ACC112 (cell line): ENCODE results near the gene PPP1R3F.

Experiments used
- H2AFZ ChIP-seq: fragments of 200-600 bp; sonication (generic); one replicate; pipeline ENCODE4 v1.6.0; 2017; ENCODE audit warnings: antibody characterized with exemption, low read length; ENCODE audit not compliant: unreplicated experiment
- H3K27ac ChIP-seq: fragments of 200-600 bp; sonication (generic); 2 replicates; pipeline ENCODE4 v1.5.1; 2014; ENCODE audit warnings: low read depth, mild to moderate bottlenecking, antibody characterized with exemption, low read length, moderate library complexity
- H3K27me3 ChIP-seq: fragments of 200-600 bp; sonication (generic); 2 replicates; pipeline ENCODE4 v1.6.1; 2014; ENCODE audit warnings: mild to moderate bottlenecking, antibody characterized with exemption, low read length, moderate library complexity, mixed read lengths; ENCODE audit not compliant: insufficient read depth
- H3K36me3 ChIP-seq: fragments of 200-600 bp; sonication (generic); 2 replicates; pipeline ENCODE4 v1.6.1; 2016; ENCODE audit warnings: mild to moderate bottlenecking, antibody characterized with exemption, low read length, moderate library complexity, mixed read lengths; ENCODE audit not compliant: insufficient read depth
- H3K4me1 ChIP-seq: fragments of 200-600 bp; sonication (generic); one replicate; pipeline ENCODE4 v1.6.1; 2016; ENCODE audit warnings: low read length, mixed read lengths; ENCODE audit not compliant: insufficient read depth, unreplicated experiment, control insufficient read depth
- H3K4me3 ChIP-seq: fragments of 200-600 bp; sonication (generic); 2 replicates; pipeline ENCODE4 v1.5.1; 2014; ENCODE audit warnings: mild to moderate bottlenecking, low read depth, low read length
- H3K79me2 ChIP-seq: fragments of 200-600 bp; sonication (generic); one replicate; pipeline ENCODE4 v1.6.0; 2016; ENCODE audit warnings: low read length; ENCODE audit not compliant: control insufficient read depth, unreplicated experiment, insufficient read depth

PPP1R3F gene

GRCh38 chrX:49249071-49249470, 20.5 kb upstream of the PPP1R3F start:
- H3K27me3 ChIP-seq, result no peaks in the 10 kb centered on the region
- H3K4me1 ChIP-seq, result no peaks in the 10 kb centered on the region
- H3K79me2 ChIP-seq, result no peaks in the 10 kb centered on the region
- no peak overlapping the region for H3K27ac ChIP-seq
- no peak overlapping the region for H3K4me3 ChIP-seq
- H2AFZ ChIP-seq, result no peak overlapping the region
- H3K36me3 ChIP-seq, result no peaks in the 10 kb centered on the region

- Histone ChIP-seq H3K36me3 (no peaks in the 10 kb centered on the region), H3K27me3 (no peaks in the 10 kb centered on the region), H3K27ac (no peak overlapping the region), H3K4me1 (no peaks in the 10 kb centered on the region), H3K79me2 (no peaks in the 10 kb centered on the region), H3K4me3 (no peak overlapping the region), H2AFZ (no peak overlapping the region)
Observed at GRCh38 chrX:49249616-49250015, 20.0 kb upstream of the PPP1R3F start.

- H2AFZ ChIP-seq, result no peak overlapping the region
- no peaks in the 10 kb centered on the region for H3K36me3 ChIP-seq
- H3K27me3 ChIP-seq, result no peaks in the 10 kb centered on the region
- H3K4me1 ChIP-seq, result no peaks in the 10 kb centered on the region
- no peak overlapping the region for H3K4me3 ChIP-seq
- no peak overlapping the region for H3K27ac ChIP-seq
- H3K79me2 ChIP-seq, result no peaks in the 10 kb centered on the region
Observed at GRCh38 chrX:49250066-49250465, 19.5 kb upstream of the PPP1R3F start.

GRCh38 chrX:49250578-49250977, 19.0 kb upstream of the PPP1R3F start:
- no peak overlapping the region for H3K27ac ChIP-seq
- H3K79me2 ChIP-seq, result no peaks in the 10 kb centered on the region
- H3K4me3 ChIP-seq, result no peak overlapping the region
- H3K4me1 ChIP-seq, result no peaks in the 10 kb centered on the region
- H3K27me3 ChIP-seq, result no peaks in the 10 kb centered on the region
- H2AFZ ChIP-seq, result no peak overlapping the region
- no peaks in the 10 kb centered on the region for H3K36me3 ChIP-seq

- Histone ChIP-seq H2AFZ (no peak overlapping the region), H3K4me3 (no peak overlapping the region), H3K27me3 (no peaks in the 10 kb centered on the region), H3K36me3 (no peaks in the 10 kb centered on the region), H3K27ac (no peak overlapping the region), H3K79me2 (no peaks in the 10 kb centered on the region), H3K4me1 (no peaks in the 10 kb centered on the region)
Observed at GRCh38 chrX:49251325-49251724, 18.3 kb upstream of the PPP1R3F start.

GRCh38 chrX:49254639-49255038, 15.0 kb upstream of the PPP1R3F start:
- Histone ChIP-seq H2AFZ (no peak overlapping the region), H3K27ac (no peak overlapping the region), H3K36me3 (no peaks in the 10 kb centered on the region), H3K27me3 (no peaks in the 10 kb centered on the region), H3K4me1 (no peaks in the 10 kb centered on the region), H3K79me2 (no peaks in the 10 kb centered on the region), H3K4me3 (no peak overlapping the region)

- Histone ChIP-seq H3K4me3 (no peak overlapping the region), H3K36me3 (no peaks in the 10 kb centered on the region), H2AFZ (no peak overlapping the region), H3K27ac (no peak overlapping the region), H3K79me2 (no peaks in the 10 kb centered on the region), H3K4me1 (no peaks in the 10 kb centered on the region), H3K27me3 (no peaks in the 10 kb centered on the region)
Observed at GRCh38 chrX:49256268-49256995, 13.2 kb upstream of the PPP1R3F start.

GRCh38 chrX:49257074-49257790, 12.4 kb upstream of the PPP1R3F start:
- H3K4me1 ChIP-seq, result no peaks in the 10 kb centered on the region
- no peak overlapping the region for H3K27ac ChIP-seq
- H3K27me3 ChIP-seq, result no peaks in the 10 kb centered on the region
- H3K36me3 ChIP-seq, result no peaks in the 10 kb centered on the region
- H3K79me2 ChIP-seq, result no peaks in the 10 kb centered on the region
- H3K4me3 ChIP-seq, result no peak overlapping the region
- no peak overlapping the region for H2AFZ ChIP-seq

- Histone ChIP-seq H3K4me1 (no peaks in the 10 kb centered on the region), H3K27me3 (no peaks in the 10 kb centered on the region), H3K79me2 (no peaks in the 10 kb centered on the region), H3K27ac (no peak overlapping the region), H3K4me3 (no peak overlapping the region), H2AFZ (no peak overlapping the region), H3K36me3 (no peaks in the 10 kb centered on the region)
Observed at GRCh38 chrX:49257846-49258748, 11.5 kb upstream of the PPP1R3F start.

- Histone ChIP-seq H3K79me2 (no peaks in the 10 kb centered on the region), H3K4me1 (no peaks in the 10 kb centered on the region), H3K27me3 (no peaks in the 10 kb centered on the region), H3K27ac (no peak overlapping the region), H2AFZ (no peak overlapping the region), H3K4me3 (no peak overlapping the region), H3K36me3 (no peaks in the 10 kb centered on the region)
Observed at GRCh38 chrX:49258749-49259124, 10.9 kb upstream of the PPP1R3F start.
